Fibroblast of villous mesenchyme (primary cell): ENCODE data around the gene CKB. TPM values are rescaled to one million over a fixed set of nuclear protein-coding genes. Genes with fewer than 3 reads are reported as not detected.
A peak's percentile ranks its signal among the peaks of the same experiment; 100 is the strongest.

Source experiments
- DNase-seq: peaks from one replicate; pipeline ENCODE4 v3.0.0-alpha.2; 2010; ENCODE audit warnings: low read depth
- H3K4me3 ChIP-seq: 2 replicates; pipeline ENCODE4 v1.5.1; 2011; ENCODE audit warnings: low read depth, mild to moderate bottlenecking, low read length
- total RNA-seq: library from RNA; depleted of rRNA; stranded (reverse); fragments of >200 nt; gene quantifications from 2 replicates; pipeline ENCODE4 v1.2.3, GENCODE V29; 2012
- TF ChIP-seq, protein P1 (sequence below): IDR thresholded peaks from 2 replicates; pipeline ENCODE4 v1.5.1; 2012; ENCODE audit warnings: low read depth, mild to moderate bottlenecking, low read length; ENCODE audit not compliant: insufficient read depth

Gene CKB
- total RNA-seq, 1 donor = 17.7 TPM

DNA sequence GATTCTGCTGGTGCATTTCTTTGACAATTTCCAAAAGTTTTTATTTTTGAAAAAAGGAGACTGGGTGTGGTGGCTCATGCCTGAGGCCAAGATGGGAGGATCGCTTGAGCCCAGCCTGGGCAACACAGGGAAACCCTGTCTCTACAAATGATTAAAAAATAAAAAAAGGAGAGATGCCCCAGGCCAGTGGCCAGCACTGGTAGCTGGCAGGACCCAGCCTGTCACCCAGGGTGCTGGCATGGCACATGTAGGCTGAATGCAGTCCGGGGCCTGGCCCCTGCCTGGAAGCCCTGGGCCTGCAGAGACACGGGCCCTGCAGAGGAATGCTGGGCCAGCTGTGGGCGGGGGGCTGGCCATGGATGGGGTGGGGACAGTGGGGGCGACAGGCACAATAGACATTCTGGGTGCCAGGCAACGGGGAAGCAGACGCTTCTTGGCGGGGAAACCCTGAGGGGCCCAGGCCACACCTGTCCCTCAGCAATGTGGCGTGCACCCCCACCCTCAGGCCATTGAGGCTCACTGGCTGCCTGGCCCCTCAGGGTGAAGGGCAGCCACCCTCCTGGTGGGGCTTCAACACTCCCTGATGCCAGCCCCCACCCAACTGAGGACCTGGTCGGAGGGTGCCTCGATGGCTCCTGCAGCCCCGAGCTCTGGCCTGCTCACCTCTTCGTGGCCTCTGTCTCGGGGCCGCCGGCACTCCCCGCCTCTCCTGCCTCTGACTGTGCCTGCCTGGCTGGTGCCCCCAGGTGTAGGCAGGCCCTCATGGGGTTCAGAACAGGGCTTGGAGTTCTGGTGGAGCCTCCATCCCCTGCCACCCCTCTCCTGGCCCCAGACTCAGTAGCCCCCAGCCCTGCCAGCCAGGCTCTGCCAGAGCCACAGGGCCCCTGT, 18.4 kb upstream of the CKB start:
- H3K4me3 ChIP-seq = no peak overlapping the region
- DNase-seq = no peak
- TF ChIP-seq, protein P1, sequence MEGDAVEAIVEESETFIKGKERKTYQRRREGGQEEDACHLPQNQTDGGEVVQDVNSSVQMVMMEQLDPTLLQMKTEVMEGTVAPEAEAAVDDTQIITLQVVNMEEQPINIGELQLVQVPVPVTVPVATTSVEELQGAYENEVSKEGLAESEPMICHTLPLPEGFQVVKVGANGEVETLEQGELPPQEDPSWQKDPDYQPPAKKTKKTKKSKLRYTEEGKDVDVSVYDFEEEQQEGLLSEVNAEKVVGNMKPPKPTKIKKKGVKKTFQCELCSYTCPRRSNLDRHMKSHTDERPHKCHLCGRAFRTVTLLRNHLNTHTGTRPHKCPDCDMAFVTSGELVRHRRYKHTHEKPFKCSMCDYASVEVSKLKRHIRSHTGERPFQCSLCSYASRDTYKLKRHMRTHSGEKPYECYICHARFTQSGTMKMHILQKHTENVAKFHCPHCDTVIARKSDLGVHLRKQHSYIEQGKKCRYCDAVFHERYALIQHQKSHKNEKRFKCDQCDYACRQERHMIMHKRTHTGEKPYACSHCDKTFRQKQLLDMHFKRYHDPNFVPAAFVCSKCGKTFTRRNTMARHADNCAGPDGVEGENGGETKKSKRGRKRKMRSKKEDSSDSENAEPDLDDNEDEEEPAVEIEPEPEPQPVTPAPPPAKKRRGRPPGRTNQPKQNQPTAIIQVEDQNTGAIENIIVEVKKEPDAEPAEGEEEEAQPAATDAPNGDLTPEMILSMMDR = no peak

- DNase-seq = no peak
- TF ChIP-seq, protein P1 = no peak
Measured at GRCh38 chr14:103539056-103539825, 16.6 kb upstream of the CKB start.

DNA sequence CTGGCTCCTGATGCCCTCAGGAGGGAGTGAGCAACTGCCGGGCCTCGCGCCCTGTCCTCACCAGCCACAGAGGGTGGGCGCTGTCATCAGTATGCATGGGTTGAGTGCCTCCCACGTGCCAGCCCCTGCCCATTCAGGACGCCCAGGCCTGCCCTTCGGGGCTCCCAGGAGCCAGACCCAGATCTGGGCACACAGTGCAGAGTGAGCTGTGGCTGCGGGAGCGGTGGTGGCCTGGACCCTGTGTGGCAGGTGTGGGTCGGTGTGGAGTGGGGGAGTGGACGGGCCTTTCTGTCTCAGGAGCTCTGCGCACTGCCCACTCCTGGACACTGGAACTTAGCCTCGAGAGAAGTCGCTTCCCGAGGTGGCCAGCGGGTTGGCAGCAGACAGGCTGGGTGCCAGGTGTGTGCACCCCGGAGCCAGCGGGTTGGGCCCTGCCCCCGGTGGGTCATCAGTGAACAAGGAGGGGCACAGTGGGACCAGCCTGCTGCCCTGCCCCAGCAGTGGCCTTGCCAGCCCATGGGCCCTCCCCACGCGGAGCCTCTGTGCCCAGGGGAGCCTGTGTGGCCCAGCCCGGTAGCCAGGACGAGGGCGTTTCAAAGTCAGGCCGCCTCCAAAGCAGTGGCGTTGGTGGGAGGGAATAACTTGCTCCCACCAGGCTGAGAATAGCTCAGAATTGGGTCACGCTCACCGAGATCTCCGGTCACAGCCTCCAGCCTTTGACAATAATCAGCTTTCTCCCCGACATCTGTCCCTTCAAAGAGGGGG, 15.8 kb upstream of the CKB start:
- TF ChIP-seq, protein P1 = no peak
- DNase-seq = no peak
- H3K4me3 ChIP-seq = no peak overlapping the region

More at GRCh38 chr14:103539056-103539825, 16.6 kb upstream of the CKB start:
- H3K4me3 ChIP-seq = no peak overlapping the region

DNA sequence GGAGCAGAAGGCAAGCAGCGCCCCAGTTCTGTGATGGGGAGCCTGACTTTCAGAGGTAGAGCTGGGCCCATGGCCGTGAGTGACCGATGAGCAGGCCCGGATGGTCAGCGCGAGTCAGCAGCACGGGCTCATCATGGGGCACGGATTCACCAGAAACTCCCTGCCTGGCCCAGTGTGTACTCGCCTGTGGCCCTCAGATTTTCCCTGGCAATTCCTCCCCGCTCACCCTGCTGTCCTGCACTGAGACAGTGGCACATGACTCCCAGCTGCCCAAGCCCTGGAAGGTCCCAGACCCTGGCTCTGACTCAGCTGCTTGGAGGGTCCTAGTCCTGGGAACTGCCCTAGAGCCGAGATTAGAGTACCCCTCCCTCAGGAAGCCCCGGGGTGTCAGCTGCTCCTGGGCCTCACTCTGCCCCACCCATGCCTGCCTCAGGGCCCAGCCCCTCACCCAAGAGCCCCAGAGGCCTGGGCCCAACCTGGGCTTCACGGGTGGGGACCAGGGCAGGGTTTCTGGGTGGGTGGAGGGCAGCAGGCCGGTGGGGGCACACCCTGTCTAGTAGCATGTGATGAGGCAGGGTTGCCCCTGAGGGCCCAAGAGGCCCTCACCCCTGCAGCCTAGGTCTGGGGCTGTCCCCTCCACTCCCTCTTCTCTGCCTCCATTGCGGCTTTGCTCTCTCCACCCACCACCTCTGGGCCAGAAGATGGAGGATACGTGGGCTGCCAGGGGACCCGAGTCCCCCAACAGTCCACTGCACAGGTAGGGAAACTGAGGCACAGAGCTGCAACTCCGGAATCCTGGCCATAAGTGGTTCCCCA, 14.8 kb upstream of the CKB start:
- no peak overlapping the region for H3K4me3 ChIP-seq
- TF ChIP-seq, protein P1 = no peak
- DNase-seq = peak; percentile 29

- TF ChIP-seq, protein P1 = no peak
- no peak for DNase-seq
- no peak overlapping the region for H3K4me3 ChIP-seq
Measured at GRCh38 chr14:103536693-103537092, 14.1 kb upstream of the CKB start.
